Smooth muscle cell (in vitro differentiated cells): Measurements from ENCODE around the gene EVPL. TPM values are rescaled to one million over a fixed set of nuclear protein-coding genes. Genes with fewer than 3 reads are reported as not detected.
A peak's percentile ranks its signal among the peaks of the same experiment; 100 is the strongest.

Experiments used
- DNase-seq: peaks from one replicate; lab custom pipeline; 2025; ENCODE audit not compliant: unreplicated experiment; lab: John Stamatoyannopoulos, UW
- H2AFZ ChIP-seq: fragments of 200-600 bp; sonication (generic); 2 replicates; pipeline ENCODE4 v1.6.0; 2016; ENCODE audit warnings: antibody characterized with exemption, low read depth, mild to moderate bottlenecking
- H3F3A ChIP-seq: fragments of 200-600 bp; sonication (generic); 2 replicates; pipeline ENCODE4 v1.6.0; 2017; ENCODE audit warnings: antibody characterized with exemption, low read depth
- H3K27ac ChIP-seq: fragments of 200-600 bp; sonication (generic); 2 replicates; pipeline ENCODE4 v1.5.1; 2016; ENCODE audit warnings: low read depth, mild to moderate bottlenecking
- H3K27me3 ChIP-seq: fragments of 200-600 bp; sonication (generic); 2 replicates; pipeline ENCODE4 v1.6.1; 2016; ENCODE audit warnings: low read depth, mild to moderate bottlenecking
- H3K36me3 ChIP-seq: fragments of 200-600 bp; sonication (generic); 2 replicates; pipeline ENCODE4 v1.5.1; 2016; ENCODE audit warnings: low read depth
- H3K4me1 ChIP-seq: fragments of 200-600 bp; sonication (generic); 2 replicates; pipeline ENCODE4 v1.5.1; 2016; ENCODE audit warnings: low read depth
- H3K4me2 ChIP-seq: fragments of 200-600 bp; sonication (generic); 2 replicates; pipeline ENCODE4 v1.6.0; 2016; ENCODE audit warnings: mild to moderate bottlenecking
- H3K4me3 ChIP-seq: fragments of 200-600 bp; sonication (generic); 2 replicates; pipeline ENCODE4 v1.5.1; 2016; ENCODE audit warnings: mild to moderate bottlenecking
- H3K79me2 ChIP-seq: fragments of 200-600 bp; sonication (generic); 2 replicates; pipeline ENCODE4 v1.6.0; 2016; ENCODE audit warnings: low read depth, mild to moderate bottlenecking
- H3K9ac ChIP-seq: fragments of 200-600 bp; sonication (generic); 2 replicates; pipeline ENCODE4 v1.6.0; 2016; ENCODE audit warnings: low read depth
- H3K9me3 ChIP-seq: fragments of 200-600 bp; sonication (generic); replicated peaks from 2 replicates; pipeline ENCODE4 v1.5.1; 2016; ENCODE audit warnings: low read depth
- H4K20me1 ChIP-seq: fragments of 200-600 bp; sonication (generic); 2 replicates; pipeline ENCODE4 v1.6.0; 2016; ENCODE audit warnings: low read depth
- CTCF ChIP-seq: fragments of 200-600 bp; sonication (generic); IDR thresholded peaks from 2 replicates; pipeline ENCODE4 v1.5.1; 2017; ENCODE audit warnings: borderline replicate concordance, mild to moderate bottlenecking, antibody characterized with exemption; ENCODE audit not compliant: insufficient read depth, poor library complexity, severe bottlenecking
- WGBS: methylation state at CpG from one replicate; pipeline ENCODE4 v1.1.7; 2016; ENCODE audit warnings: low lambda C conversion rate; 5-methylcytosine and 5-hydroxymethylcytosine counted together
- polyA plus RNA-seq: library from polyadenylated mRNA; unstranded; fragments of >200 nt; fragmentation: Nextera tagmentation; extraction: Ambion mirVana; gene quantifications from 2 replicates; pipeline ENCODE4 v1.2.1, GENCODE V29; 2016
- total RNA-seq: library from RNA; depleted of rRNA; stranded (reverse); fragments of >200 nt; gene quantifications from 2 replicates; pipeline ENCODE4 v1.2.3, GENCODE V29; 2014

EVPL gene
- total and polyA plus RNA-seq, 2 experiments from 2014 or later = 1.6 to 2.0 TPM

- Histone ChIP-seq H3K4me3 (no peak within 1 kb of the TSS), H3K79me2 (no peaks in the 10 kb centered on the region), H3K36me3 (no peaks in the 10 kb centered on the region), H3K27me3 (no peaks in the 10 kb centered on the region), H3K4me1 (no peaks in the 10 kb centered on the region), H3K9ac (no peak within 1 kb of the TSS), H3K27ac (no peak within 1 kb of the TSS), H3F3A (no peaks in the 10 kb centered on the region), H2AFZ (no peak within 1 kb of the TSS), H4K20me1 (no peaks in the 10 kb centered on the region), H3K9me3 (no peaks in the 10 kb centered on the region), H3K4me2 (no peak within 1 kb of the TSS)
- no peak for TF ChIP-seq CTCF
- no peak for DNase-seq
- 94% methylated on average over 14 of the region's 21 CpGs for WGBS
Observed at GRCh38 chr17:76000755-76001521, 26.2 kb downstream of the EVPL start, which contains the start of gene CDK3. Gene CDK3 (plus strand): TSS chr17:76000855. CDS start chr17:76001426, 571 bp downstream.

GRCh38 chr17:76000016-76000754, 26.9 kb downstream of the EVPL start:
- H3K4me1 ChIP-seq = no peaks in the 10 kb centered on the region
- H3K27ac ChIP-seq = no peak overlapping the region
- H3K4me3 ChIP-seq = no peak overlapping the region
- no peaks in the 10 kb centered on the region for H4K20me1 ChIP-seq
- H3K9ac ChIP-seq = no peak overlapping the region
- no peaks in the 10 kb centered on the region for H3K79me2 ChIP-seq
- H3K9me3 ChIP-seq = no peaks in the 10 kb centered on the region
- H3K36me3 ChIP-seq = no peaks in the 10 kb centered on the region
- peak; percentile 74 for TF ChIP-seq CTCF
- no peak for DNase-seq
- no peak overlapping the region for H3K4me2 ChIP-seq
- no peak overlapping the region for H2AFZ ChIP-seq
- no peaks in the 10 kb centered on the region for H3F3A ChIP-seq
- H3K27me3 ChIP-seq = no peaks in the 10 kb centered on the region
- WGBS = 74% methylated on average over 31 of the region's 31 CpGs

- Histone ChIP-seq H3K9ac (no peak overlapping the region), H3K9me3 (no peaks in the 10 kb centered on the region), H4K20me1 (no peaks in the 10 kb centered on the region), H2AFZ (no peak overlapping the region), H3K36me3 (no peaks in the 10 kb centered on the region), H3K4me1 (no peaks in the 10 kb centered on the region), H3K4me2 (no peak overlapping the region), H3F3A (no peaks in the 10 kb centered on the region), H3K4me3 (no peak overlapping the region), H3K27me3 (no peaks in the 10 kb centered on the region), H3K27ac (peak overlapping the region; percentile 97), H3K79me2 (no peaks in the 10 kb centered on the region)
- TF ChIP-seq CTCF = no peak
- 80% methylated on average over 9 of the region's 9 CpGs for WGBS
- no peak for DNase-seq
Observed at GRCh38 chr17:75998327-75998795, 28.7 kb downstream of the EVPL start.
